Liver (tissue), 9 donors: ENCODE results near the gene PHF21B. TPM values are rescaled to one million over a fixed set of nuclear protein-coding genes. Genes with fewer than 3 reads are reported as not detected.

Experiments used
- DNase-seq: peaks from one replicate; pipeline ENCODE4 v3.0.0-alpha.2; 2017; ENCODE audit warnings: low spot score
- H3K27ac ChIP-seq, 2 donors: one replicate each; pipeline ENCODE4 v1.7.0; 2013; ENCODE audit warnings: inconsistent platforms in 2 of 2, low read length in 2 of 2, control low read depth in 1 of 2, low read depth in 1 of 2, mild to moderate bottlenecking in 1 of 2
- H3K27me3 ChIP-seq, 4 donors: one replicate each; pipeline versions ENCODE4 v1.6.1 to v1.7.0; 2013; ENCODE audit warnings: low read length in 3 of 4, inconsistent platforms in 1 of 4, mild to moderate bottlenecking in 1 of 4, moderate library complexity in 1 of 4; ENCODE audit not compliant: control insufficient read depth in 4 of 4, insufficient read depth in 4 of 4
- H3K36me3 ChIP-seq, 4 donors: one replicate each; pipeline versions ENCODE4 v1.6.1 to v1.7.0; 2013; ENCODE audit warnings: low read length in 3 of 4, mild to moderate bottlenecking in 3 of 4, low read depth in 1 of 4, moderate library complexity in 1 of 4; ENCODE audit not compliant: control insufficient read depth in 4 of 4, insufficient read depth in 3 of 4
- H3K4me1 ChIP-seq, 4 donors: one replicate each; pipeline versions ENCODE4 v1.6.1 to v1.7.0; 2013; ENCODE audit warnings: low read length in 3 of 4, mild to moderate bottlenecking in 3 of 4, moderate library complexity in 1 of 4; ENCODE audit not compliant: control insufficient read depth in 4 of 4, insufficient read depth in 4 of 4
- H3K4me3 ChIP-seq, 3 donors: one replicate each; pipeline versions ENCODE4 v1.6.1 to v1.7.0; 2013; ENCODE audit warnings: low read length in 3 of 3, control low read depth in 1 of 3, low read depth in 1 of 3, mild to moderate bottlenecking in 1 of 3
- H3K9ac ChIP-seq, 2 donors: one replicate each; pipeline ENCODE4 v1.7.0; 2013; ENCODE audit warnings: low read length in 2 of 2, mild to moderate bottlenecking in 2 of 2, moderate library complexity in 2 of 2, control low read depth in 1 of 2, low read depth in 1 of 2
- H3K9me3 ChIP-seq, 4 donors: one replicate each; pipeline versions ENCODE4 v1.6.1 to v1.7.0; 2013; ENCODE audit warnings: low read length in 3 of 4; ENCODE audit not compliant: control insufficient read depth in 4 of 4
- ATF3 ChIP-seq: IDR thresholded peaks from 2 replicates; pipeline ENCODE4 v1.6.1; 2016; ENCODE audit warnings: antibody characterized with exemption
- EGR1 ChIP-seq, 2 donors: IDR thresholded peaks; 2 replicates each; pipeline ENCODE4 v1.6.1; 2016 to 2018; ENCODE audit warnings: antibody characterized with exemption in 2 of 2, low read depth in 2 of 2
- FOXA1 ChIP-seq: IDR thresholded peaks from 2 replicates; pipeline ENCODE4 v1.6.1; 2016; ENCODE audit warnings: antibody characterized with exemption
- FOXA2 ChIP-seq: IDR thresholded peaks from 2 replicates; pipeline ENCODE4 v1.6.1; 2016; ENCODE audit warnings: antibody characterized with exemption
- HNF4A ChIP-seq, 2 donors: conservative IDR thresholded peaks; 2 replicates each; pipeline ENCODE4 v1.6.1; 2016; ENCODE audit warnings: antibody characterized with exemption in 2 of 2, mild to moderate bottlenecking in 2 of 2
- HNF4G ChIP-seq: IDR thresholded peaks from 2 replicates; pipeline ENCODE4 v1.6.1; 2016; ENCODE audit warnings: antibody characterized with exemption
- NR2F2 ChIP-seq: IDR thresholded peaks from 2 replicates; pipeline ENCODE4 v1.6.1; 2016; ENCODE audit warnings: antibody characterized with exemption
- RAD21 ChIP-seq, 2 donors: IDR thresholded peaks; 2 replicates each; pipeline ENCODE4 v1.6.1; 2016; ENCODE audit warnings: antibody characterized with exemption in 2 of 2, mild to moderate bottlenecking in 2 of 2
- REST ChIP-seq: IDR thresholded peaks from 2 replicates; pipeline ENCODE4 v1.6.1; 2016; ENCODE audit warnings: antibody characterized with exemption, mild to moderate bottlenecking
- RXRA ChIP-seq, 2 donors: IDR thresholded peaks; 2 replicates each; pipeline ENCODE4 v1.6.1; 2017 to 2018; ENCODE audit warnings: antibody characterized with exemption in 2 of 2, mild to moderate bottlenecking in 1 of 2
- SP1 ChIP-seq: IDR thresholded peaks from 2 replicates; pipeline ENCODE4 v1.6.1; 2018; ENCODE audit warnings: antibody characterized with exemption, mild to moderate bottlenecking
- TAF1 ChIP-seq: conservative IDR thresholded peaks from 2 replicates; pipeline ENCODE4 v1.6.1; 2016; ENCODE audit warnings: antibody characterized with exemption, mild to moderate bottlenecking
- YY1 ChIP-seq: IDR thresholded peaks from 2 replicates; pipeline ENCODE4 v1.6.1; 2016; ENCODE audit warnings: antibody characterized with exemption, mild to moderate bottlenecking
- ZBTB33 ChIP-seq: IDR thresholded peaks from 2 replicates; pipeline ENCODE4 v1.6.1; 2016; ENCODE audit warnings: antibody characterized with exemption
- WGBS: extraction: QIAGEN DNeasy Blood & Tissue Kit; methylation state at CpG from one replicate; pipeline ENCODE4 v1.1.7; 2013; 5-methylcytosine and 5-hydroxymethylcytosine counted together
- polyA plus RNA-seq, 2 donors: library from polyadenylated mRNA; stranded (reverse) in 1 of 2; unstranded in 1 of 2; fragments of 200-250 nt in 1 of 2; fragments of >200 nt in 1 of 2; fragmentation: Nextera tagmentation in 1 of 2; extraction: Ambion mirVana in 1 of 2; gene quantifications; one replicate each; pipeline versions ENCODE4 v1.2.1 to v1.2.3, GENCODE V29; 2013 to 2015
- total RNA-seq, 2 donors: library from RNA; depleted of rRNA; stranded (reverse); fragments of >200 nt; gene quantifications; one replicate each; pipeline ENCODE4 v1.2.3, GENCODE V29; 2014
- donor health status: healthy.
- donor health status: healthy.
- donor health status: healthy.
- donor health status: healthy.
- donor health status: healthy.

PHF21B gene
- total and polyA plus RNA-seq, 4 donors: not detected

GRCh38 chr22:44885806-44886360 lies 123.9 kb downstream of the PHF21B start (continued):
- TF ChIP-seq ZBTB33 (no peak), SP1 (no peak)

GRCh38 chr22:44884968-44885805 lies 124.6 kb downstream of the PHF21B start:
- no peak for DNase-seq
- H3K36me3 ChIP-seq: no peaks in the 10 kb centered on the region
- TF ChIP-seq ZBTB33: no peak
- no peak for TF ChIP-seq FOXA2
- no peak for TF ChIP-seq TAF1
- TF ChIP-seq ATF3: no peak
- TF ChIP-seq RXRA (IDR thresholded peaks at IDR 0.05): no peak
- TF ChIP-seq SP1: no peak
- TF ChIP-seq EGR1 (IDR thresholded peaks at IDR 0.05; ENCODE audit: low read depth in 2 of 2): no peak
- no peak for TF ChIP-seq REST
- TF ChIP-seq RAD21 (IDR thresholded peaks at IDR 0.05): no peak
- TF ChIP-seq FOXA1: no peak
- no peak for TF ChIP-seq NR2F2
- TF ChIP-seq YY1: no peak
- TF ChIP-seq HNF4G: no peak
- no peak for TF ChIP-seq HNF4A (conservative IDR thresholded peaks at IDR 0.05)
- H3K9ac ChIP-seq: no peak overlapping the region
- no peaks in the 10 kb centered on the region for H3K27me3 ChIP-seq
- H3K27ac ChIP-seq: no peak overlapping the region
- WGBS: 77% methylated on average over 18 of the region's 18 CpGs
- no peaks in the 10 kb centered on the region for H3K4me1 ChIP-seq
- no peak overlapping the region for H3K4me3 ChIP-seq
- H3K9me3 ChIP-seq: no peaks in the 10 kb centered on the region
